ENCODE data around the gene LAMA5.

DNA sequence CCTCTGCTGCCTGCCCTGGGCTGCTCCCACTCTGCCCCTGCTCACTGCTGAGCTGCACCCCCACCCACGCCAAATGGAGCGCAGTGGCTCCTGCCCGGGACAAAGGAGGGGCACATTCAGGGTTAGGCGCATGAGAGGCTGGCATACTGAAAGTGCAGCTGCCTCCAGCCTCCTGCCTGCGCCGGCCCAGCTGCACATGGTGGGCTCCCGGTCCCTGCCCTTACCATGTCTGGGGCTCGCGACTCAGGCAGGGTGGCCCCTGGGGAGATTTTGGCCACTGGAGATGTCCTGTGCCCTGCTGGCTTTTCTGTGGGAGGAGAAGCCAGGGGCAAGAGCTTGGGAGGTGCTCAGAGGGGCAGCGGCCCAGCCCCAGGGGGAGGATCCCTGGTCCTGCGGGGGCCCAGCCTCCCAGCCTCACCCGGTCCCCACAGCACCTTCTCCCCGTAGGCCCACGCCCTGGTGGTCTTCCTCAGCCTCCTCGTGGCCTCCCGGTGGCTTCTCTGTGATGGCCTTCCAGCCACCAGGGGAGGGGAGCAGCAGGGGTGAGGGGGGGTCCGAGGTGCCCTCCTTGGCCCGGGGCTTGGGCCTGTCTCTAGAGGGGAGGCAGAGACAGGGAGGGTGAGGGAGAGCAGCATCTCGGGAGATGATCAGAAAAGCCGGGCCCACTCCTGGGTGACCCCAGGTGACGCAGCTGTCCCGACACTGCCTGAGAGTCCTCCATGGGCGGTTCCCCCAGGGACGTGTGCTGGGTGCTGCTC is 48.4 kb upstream of the LAMA5 start:
- TF ChIP-seq TAF1 (IDR thresholded peaks at IDR 0.05; ENCODE audit: low read depth, low read length) (no peak), CEBPB (IDR thresholded peaks at IDR 0.05; ENCODE audit: low read depth, low read length) (no peak), POLR2A (IDR thresholded peaks at IDR 0.05; ENCODE audit: control extremely low read depth in 1 of 2, low read depth in 2 of 2, low read length in 2 of 2) (no peak), TEAD4 (IDR thresholded peaks at IDR 0.05; ENCODE audit: low read depth, low read length) (no peak), MAFK (IDR thresholded peaks at IDR 0.05; ENCODE audit: low read depth, low read length) (no peak), ASH2L (IDR thresholded peaks at IDR 0.05; ENCODE audit: low read length) (no peak), POLR2AphosphoS5 (IDR thresholded peaks at IDR 0.05; ENCODE audit: low read depth, low read length) (no peak), RFX5 (IDR thresholded peaks at IDR 0.05; ENCODE audit: borderline replicate concordance, low read depth, low read length) (no peak)
- TF ChIP-seq, protein P1, sequence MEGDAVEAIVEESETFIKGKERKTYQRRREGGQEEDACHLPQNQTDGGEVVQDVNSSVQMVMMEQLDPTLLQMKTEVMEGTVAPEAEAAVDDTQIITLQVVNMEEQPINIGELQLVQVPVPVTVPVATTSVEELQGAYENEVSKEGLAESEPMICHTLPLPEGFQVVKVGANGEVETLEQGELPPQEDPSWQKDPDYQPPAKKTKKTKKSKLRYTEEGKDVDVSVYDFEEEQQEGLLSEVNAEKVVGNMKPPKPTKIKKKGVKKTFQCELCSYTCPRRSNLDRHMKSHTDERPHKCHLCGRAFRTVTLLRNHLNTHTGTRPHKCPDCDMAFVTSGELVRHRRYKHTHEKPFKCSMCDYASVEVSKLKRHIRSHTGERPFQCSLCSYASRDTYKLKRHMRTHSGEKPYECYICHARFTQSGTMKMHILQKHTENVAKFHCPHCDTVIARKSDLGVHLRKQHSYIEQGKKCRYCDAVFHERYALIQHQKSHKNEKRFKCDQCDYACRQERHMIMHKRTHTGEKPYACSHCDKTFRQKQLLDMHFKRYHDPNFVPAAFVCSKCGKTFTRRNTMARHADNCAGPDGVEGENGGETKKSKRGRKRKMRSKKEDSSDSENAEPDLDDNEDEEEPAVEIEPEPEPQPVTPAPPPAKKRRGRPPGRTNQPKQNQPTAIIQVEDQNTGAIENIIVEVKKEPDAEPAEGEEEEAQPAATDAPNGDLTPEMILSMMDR (IDR thresholded peaks at IDR 0.05; ENCODE audit: control extremely low read depth in 1 of 3, insufficient read depth in 1 of 3, low read depth in 1 of 3, low read length in 3 of 3), result no peak
- TF ChIP-seq, protein P2, sequence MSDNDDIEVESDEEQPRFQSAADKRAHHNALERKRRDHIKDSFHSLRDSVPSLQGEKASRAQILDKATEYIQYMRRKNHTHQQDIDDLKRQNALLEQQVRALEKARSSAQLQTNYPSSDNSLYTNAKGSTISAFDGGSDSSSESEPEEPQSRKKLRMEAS (IDR thresholded peaks at IDR 0.05), result no peak

All from H1 (cell line).